Femur (tissue), 1 donor: ENCODE data around the gene SPOCK2.

ENCODE experiments used
- DNase-seq: peaks from one replicate; pipeline ENCODE4 v3.0.0-alpha.2; 2017

The SPOCK2 gene

DNA sequence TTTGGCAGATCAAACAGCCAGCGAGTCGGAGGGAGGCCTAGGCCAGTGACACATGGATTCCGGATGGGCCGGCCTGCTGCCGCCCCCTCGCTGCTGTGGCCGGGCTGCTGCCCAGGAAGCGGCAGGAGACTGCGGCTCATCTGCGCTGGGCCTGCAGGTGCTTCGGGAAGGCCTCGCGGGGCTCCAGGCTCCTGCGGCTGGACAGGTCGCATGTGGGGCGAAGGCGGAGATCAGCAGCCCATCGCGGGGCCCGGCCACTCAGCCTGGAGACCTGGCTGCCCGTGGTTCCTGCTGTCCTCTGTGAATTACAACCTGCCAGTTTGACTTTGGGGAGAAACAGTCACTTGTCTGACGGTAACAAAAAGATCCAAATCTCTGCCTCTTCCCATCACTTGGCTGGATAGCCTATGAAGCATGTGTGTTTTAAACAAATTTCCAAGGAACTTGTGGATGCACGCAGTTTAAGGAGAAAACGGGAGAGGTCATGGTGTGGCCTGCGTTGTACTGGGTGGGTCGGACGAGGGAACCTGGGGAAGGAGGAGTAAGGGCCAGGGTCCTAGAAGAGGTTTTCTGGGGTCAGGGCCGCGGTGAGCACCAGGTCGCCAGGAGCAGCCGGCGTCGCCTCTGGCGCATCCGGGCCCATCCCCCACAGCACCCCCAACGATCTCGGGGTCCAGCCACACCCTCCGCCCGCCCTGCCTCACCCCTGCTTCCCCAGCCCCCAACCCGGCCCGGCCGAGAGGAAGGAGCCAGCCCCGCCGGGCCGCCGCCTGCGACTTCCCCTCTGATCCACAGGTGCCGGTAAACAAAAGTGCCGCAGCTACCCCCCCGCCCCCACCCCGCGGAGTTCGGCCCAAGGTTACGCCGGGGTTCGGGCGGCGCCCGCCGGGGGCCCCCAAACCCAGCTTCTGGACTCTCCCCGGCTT lies 1.6 kb downstream of the SPOCK2 start:
- no peak for DNase-seq

DNA sequence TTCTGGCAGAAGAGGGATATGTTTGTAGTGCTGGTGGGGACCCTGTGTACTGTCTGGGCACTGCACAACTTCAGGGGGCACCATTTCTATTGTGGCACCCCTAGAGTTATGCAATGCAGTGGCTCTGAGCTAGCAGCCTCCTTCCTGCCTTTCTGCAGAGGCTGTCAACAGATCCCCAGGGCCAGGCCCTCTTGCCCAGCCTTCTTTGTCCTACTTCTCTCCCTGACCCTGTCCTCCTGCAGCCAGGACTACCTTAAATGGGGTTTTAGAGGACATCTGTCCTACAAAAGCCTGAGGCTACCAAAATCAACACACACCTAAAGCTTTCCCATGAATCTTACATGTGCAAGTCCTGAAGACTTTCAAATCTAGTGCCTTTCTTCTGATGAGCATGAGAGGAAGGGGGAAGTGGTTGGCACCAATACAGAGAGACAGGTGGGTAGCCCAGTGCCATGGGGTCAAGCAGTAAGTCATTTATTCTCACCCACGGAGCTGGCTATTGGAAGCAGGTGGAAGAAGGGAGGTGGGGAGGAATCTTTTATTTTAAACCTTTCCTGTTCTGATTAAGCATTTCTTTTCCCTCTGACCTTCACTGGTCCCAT lies 2.4 kb downstream of the SPOCK2 start:
- no peak for DNase-seq

DNA sequence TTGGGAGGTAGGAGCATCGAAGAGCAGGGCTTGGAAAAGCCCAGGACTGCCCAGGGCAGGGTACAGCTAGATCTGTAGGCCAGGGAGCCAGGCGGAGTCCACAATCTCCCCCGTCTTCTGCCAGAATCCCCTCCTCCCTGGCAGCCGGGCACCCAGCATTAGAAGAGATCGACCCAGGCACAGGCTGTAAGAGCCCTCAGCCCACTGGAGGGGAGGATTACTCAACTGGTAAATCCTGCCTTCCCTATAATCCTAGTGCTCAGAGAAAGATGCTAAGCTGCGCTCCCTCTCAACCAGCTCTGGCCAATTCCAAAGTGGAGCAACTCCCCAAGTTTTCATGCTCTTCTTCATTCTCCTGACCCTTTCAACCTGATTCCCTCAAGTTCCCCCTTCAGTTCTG lies 3.2 kb downstream of the SPOCK2 start:
- peak; percentile 8 for DNase-seq

DNA sequence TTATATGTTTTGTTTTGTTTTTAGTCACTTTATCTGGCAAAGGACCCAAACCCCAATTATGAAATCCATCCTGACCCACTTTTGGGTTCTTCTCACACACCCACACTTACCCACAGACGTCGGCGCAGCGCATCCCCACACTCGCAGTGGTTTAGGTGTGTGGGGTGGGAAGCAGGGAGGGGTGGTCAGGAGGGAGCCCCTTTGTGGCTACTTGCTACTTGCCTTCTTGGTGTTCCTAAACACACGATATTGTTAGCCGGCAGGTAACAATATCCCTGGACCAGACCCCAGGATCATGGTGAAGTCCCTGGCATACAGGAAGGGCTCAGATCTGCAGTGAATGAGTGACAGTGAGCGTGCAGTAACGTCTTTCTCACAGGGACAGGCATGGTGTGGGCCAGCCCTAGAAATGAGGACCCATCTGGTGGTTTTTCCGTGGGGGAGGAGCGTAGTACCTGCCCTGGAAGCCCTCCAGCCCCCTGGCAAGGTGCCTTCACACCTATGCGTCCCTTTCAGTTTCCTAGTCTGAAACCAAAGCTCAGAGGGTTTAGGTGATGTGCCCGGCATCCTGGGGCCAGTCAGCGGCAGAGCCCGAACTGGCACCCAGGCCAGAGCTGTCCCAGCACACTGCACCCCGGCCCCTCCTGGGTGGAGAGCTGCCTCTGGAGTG lies 4.4 kb downstream of the SPOCK2 start:
- no peak for DNase-seq

DNA sequence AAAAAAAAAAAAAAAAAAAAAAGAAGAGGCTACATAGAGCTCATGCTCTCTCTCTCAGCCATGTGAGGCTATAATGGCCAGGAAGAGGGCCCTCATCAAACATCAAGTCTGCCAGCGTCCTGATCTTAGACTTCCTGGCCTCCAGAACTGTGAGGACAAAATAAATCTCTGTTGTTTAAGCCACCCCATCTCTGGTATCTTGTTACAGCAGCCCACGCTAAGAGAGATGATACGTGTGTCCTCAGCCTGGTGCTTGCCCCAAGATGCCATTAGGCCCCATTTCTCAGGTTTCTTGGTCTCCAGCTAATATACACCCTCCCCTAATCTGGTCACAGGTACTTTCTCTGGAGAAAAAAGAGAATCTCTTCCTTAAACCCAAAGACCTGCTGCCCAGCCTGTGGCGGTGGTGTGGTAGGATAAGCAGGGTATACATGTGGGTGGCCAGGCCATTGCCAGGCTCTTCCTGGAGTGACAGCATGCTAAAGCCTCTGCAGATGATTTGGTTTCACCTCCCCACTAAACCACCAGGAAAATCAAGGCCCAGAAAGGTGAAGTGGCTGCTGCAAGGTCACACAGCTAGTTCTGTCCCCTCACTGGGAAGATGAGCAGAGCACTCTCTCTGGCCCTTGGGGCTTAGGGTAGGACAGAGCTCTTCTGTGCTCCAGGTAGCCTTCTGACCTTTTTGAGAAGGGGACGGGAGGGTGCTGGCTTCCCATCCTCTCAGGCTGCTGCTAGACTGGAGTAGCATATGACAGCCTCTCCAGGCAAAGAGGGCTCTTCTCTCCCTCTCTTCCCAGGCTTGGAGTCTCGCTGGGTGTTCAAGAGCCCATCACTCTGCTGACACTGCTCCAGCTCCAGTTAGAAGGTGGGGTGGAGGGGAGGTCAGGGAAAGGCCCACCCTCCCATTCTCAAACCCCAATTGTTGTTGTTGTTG lies 5.2 kb downstream of the SPOCK2 start:
- no peak for DNase-seq

DNA sequence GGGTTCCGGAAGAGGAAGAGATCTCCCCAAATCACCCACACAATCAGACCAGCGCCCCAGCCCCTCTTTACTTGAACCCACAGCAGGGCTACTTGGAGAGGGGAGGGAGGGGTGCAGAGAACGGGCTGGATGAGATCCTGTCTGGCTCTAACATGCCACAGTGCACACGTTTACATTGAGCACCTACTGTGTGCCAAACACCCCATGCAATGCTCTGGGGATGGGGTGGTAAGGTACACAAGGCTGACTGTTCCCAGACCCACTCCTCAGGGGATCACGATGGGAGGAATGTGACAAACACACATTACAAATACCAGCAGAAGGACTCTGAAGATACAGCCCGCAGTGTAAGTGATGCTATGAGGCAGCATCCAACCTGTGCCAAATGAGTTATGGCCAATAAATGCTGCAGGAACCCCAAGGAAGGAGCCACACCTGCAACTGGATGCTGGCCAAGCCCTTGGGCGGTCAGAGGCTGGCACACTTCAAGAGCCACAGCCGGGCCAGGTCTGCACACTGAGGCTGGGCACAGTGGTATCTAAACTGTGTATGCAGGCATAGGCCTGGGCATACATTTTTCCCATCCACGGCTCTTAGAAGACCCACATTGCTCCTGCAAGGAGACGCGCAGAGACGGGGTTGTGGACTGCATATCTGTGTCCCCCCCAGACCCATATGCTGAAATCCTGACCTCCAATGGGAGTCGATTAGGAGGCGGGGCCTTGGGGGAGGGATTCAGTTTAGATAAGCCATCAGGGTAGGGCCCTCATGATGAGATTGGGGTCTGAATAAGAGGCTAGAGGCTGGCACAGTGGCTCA lies 6.4 kb downstream of the SPOCK2 start:
- DNase-seq = no peak

DNA sequence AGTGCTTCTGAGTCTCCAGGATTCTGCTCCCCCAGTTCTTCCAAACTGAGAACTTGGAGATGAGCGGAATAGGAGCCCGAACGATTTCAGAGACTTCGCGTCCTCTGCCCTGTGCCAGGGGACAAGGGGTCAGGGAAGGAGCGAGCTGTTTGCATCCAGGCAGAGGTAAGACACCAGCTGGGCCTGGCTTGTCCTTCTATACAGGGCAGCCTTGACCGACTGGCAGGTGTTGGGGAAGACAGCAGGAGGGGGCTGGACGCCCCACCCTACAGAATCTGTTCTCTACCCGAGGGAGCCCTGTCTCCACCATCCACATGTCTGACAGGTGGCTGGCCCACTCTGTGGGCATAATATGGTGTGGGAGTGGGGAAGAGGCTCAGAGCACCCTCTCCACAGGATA lies 7.1 kb downstream of the SPOCK2 start:
- DNase-seq = no peak

DNA sequence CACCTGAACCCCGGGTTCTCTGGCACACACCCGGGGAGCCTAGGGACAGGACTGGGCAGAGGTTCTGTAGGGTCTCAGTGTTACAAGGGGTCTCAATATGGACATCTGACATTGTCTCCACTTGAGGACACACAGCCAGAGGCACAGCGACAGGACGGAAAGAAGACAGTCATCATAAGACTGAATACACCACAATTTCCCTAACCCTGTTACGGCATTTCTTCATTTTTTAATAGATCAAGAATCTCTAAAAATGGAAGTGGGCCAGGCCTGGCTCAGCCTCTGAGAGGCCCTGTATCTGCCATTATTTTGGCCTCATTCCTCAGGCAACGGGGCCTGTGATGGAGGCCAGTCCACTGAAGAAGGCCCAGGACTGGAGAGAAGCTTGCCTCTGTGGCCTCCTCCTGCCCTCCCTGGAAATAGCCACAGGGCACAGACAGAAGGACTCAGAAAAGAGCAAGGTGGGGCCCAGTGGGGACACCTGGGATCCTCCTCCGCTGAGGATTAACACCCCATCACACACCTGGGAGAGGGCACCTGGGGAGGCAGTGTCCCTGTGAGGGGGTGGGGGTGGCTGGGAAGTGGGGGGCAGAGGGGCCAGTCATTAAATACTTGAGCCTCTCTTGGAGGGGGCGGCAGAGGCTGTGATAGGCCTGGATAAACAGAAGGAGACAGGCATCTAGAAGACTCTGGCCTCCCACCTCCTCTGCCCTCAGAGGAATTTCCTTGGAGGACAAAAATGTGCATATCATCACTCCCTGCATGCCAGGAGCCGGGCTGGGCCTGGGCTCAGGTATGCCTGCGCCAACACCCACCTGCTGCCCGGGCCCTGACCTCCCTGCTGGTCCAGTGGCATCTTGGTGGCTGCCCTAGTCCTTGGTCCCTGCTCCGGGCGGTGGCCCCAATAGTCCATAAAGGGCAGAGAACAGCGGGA lies 8.0 kb downstream of the SPOCK2 start:
- DNase-seq = no peak

DNA sequence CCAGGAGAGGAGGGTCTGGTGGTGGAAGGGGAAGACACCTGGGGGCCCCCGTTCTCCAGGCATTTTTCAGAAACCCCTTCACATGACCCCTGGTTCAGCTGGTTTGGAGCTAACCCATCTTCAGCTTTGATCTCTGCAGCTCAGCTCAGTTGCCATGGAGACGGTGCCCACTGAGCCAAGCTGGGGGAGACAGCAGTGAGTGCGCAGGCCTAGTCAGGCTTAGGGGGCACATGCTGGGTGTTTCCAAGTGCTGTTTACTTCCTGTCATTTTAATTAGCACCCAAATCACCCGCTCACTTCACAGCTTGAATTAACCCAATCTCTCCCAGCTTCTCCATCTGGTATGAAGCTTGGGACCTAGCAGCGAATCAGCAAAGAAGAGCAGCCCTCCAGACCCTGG lies 9.0 kb downstream of the SPOCK2 start:
- DNase-seq = no peak

DNA sequence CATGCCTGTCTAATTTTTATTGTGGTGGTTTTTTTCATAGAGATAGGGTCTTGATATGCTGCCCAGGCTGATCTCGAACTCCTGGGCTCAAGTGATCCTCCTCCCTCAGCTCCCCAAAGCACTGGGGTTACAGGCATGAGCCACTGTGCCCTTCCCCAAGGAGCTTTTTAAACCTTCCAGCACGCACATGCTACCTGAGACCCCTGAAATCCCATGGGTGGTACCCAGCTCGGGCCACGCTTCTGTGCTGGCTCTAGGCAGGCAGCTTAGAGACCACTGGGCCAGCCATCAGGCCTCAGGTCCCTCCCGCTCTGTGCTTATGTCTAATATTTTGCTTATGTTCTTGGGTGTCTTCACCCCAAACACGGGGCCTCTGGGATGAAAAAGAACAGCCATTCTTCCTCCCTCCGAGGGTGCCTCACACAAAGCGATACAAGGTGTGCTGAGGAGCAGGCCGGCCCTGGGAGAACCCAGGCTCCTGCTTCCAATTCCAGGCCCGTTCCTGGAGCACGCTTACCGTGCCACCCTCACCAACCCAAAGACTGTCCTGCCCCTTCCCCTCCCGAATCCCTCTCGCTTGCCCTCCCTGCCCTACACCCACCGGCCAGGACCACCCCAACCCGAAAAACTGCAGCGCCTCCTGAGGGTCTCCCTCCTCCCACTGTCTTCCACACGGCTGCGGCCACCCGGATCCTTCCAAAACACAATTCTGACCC lies 10.9 kb downstream of the SPOCK2 start:
- DNase-seq = no peak

DNA sequence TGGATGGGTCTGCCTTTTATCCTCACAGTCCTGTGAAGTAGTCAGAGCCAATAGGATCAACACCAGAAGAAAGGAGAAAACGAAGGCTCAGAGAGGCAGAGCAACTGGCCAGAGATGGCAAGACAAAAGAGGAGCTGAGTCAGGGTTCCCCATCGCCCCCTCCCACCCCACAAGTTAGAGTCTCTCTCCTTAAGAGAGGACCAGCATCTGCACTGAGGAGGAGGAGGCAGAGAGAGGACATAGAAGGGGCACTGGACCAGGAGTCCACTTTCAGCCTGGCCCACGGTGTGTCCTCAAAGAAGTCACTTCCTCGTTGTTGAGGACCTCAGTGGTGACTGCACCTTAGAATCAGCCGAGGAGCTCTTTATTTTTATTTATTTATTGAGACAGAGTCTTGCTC lies 11.6 kb downstream of the SPOCK2 start:
- no peak for DNase-seq

DNA sequence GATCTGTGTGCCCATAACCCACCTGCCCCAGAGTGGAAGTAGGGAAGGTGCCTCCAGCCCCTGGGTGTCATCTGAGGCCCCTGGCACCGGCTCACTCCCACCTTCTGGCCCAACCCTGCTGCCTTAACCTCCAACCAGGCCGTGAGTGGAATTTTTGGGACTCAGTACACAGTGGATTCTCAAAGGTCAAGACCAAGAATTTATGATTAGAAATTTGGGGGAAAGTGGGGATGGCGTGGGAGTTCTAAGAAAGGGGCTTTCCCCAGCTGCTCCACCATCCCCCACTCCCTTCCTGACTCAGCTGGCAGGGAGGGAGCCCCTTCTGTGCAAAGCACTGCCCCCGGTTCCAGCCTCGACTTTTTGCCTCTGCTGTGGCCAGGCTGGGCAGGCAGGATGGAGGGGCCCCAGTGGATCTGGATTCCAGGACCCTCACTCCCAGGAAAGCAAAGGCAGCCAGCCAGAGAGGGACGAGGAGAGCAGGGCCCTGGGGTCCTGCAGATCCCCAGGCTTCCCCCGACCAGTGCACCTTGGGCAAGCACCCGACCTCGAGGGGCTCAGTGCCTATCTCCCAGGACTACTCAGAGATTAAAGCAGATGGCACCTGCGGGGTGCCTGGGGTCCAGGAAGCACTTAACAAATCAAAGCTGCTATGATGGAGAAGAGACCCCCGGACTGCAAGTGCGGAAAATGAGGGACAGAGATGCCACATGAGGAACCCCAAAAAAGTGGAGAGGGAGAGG lies 12.8 kb downstream of the SPOCK2 start:
- no peak for DNase-seq

DNA sequence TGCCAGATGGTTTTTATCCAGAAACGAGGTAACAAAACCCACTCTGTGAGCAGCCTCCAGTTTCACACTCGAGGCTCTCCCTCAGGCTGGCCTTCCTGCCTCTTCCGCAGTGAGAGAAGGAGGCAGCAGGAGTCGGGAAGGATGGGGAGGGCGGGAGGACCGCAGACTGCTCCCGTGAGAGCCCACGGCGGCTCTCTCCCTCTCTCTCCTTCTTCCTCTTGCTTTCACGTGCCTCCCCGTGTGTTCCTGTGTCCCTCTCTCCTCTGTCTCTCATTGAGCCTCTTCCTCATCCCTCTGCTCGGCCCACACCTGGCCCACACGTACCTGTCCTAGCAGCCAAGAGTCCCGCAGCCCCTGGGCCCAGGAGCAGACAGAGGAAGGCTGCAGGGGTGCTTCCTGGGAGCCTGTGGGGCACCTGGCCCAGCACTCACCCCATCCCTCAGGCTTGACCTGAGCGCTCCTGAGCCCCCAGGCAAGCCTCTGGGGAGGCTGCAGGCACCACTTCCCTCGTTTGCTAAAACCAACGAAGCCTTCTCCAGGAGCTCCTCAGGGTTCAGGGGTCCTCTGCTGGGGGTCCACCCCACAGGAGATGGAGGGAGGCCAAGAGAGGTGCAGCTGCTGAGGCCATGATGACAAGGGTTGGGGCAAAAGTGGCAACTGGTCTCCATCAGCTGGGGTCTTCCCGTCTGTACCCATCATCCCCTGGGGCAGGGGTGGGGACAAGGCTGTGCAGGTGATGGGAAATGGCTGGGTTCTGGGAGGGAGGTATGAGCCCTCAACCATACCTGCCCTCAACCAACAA lies 13.6 kb downstream of the SPOCK2 start:
- no peak for DNase-seq

DNA sequence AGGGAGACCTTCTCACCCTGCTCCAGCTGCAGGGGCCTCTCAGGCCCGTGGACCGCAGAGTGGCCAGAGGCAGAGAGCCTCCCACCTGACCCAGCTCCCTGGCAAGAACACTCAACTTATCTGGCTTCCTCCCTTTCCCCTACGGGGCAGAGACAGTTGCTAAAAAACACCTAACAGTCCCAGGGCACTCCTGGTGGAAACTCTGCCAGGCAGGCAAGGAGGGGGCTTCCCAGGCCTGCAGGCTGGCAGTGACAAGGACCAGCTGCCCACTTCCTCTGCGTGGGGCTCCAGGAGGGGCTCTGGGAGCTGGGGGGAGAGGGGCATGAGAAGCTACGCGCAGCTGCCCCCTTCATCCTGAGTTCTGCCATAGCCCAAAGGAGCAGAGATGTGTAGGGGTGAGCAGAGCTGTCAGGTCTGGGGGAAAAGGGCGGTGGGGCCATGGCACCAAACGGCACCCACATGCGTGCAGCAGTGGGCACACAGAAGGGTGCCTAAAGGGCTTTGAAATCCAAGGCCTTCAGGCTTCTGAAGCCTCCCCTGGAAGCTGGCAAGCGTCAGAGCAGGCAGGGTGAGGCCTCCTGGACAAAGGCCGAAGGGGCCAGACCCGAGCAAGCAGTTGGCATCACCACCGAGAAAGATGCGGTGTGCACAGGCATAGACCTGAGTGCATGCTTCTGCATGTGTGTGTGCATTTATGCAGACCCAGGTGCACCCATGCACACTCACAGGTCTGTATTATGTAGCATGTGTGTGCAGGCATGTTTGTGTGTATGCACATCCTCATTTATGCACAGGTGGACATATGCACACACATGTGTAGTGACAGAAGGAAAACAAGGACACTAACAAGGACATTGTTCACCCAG lies 14.4 kb downstream of the SPOCK2 start:
- DNase-seq = no peak

DNA sequence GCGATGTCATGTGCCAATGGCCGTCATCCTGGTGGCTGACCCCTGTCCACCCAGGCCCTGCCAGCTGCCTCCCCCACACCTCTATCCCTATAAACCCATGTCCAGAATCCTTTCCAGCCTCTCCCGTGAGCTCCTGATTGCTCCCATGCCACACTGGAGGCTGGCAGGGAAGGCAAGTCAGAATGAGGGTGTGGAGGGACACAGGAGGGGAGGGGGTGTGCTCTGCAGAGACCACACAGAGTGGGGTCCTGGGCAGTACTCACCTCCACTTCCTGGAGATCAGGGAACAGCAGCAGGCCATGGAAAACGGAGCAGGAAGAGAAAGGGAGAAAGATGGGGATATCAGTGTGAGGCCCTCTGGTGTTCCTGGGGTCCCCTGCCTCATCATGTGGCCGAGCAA lies 15.7 kb downstream of the SPOCK2 start:
- no peak for DNase-seq

DNA sequence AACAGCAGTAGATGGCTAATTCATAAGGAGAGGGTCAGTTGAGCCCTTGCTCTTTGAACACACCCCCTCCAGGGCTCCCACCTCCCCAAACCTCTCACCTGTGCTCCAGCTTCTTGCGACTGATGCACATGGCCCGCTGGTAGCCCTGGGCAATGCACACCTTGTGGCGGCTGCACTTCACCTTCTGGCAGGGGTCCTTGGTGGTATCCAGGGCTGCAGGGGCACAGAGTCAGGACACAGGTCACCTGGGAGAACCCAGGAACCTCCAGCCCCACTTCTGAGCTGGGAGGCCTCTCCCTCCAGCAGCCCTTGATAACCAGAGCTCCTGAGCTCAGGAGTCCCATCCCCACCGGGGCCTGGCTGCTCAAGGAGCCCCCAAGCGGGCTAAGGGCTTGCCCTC lies 16.3 kb downstream of the SPOCK2 start:
- no peak for DNase-seq

DNA sequence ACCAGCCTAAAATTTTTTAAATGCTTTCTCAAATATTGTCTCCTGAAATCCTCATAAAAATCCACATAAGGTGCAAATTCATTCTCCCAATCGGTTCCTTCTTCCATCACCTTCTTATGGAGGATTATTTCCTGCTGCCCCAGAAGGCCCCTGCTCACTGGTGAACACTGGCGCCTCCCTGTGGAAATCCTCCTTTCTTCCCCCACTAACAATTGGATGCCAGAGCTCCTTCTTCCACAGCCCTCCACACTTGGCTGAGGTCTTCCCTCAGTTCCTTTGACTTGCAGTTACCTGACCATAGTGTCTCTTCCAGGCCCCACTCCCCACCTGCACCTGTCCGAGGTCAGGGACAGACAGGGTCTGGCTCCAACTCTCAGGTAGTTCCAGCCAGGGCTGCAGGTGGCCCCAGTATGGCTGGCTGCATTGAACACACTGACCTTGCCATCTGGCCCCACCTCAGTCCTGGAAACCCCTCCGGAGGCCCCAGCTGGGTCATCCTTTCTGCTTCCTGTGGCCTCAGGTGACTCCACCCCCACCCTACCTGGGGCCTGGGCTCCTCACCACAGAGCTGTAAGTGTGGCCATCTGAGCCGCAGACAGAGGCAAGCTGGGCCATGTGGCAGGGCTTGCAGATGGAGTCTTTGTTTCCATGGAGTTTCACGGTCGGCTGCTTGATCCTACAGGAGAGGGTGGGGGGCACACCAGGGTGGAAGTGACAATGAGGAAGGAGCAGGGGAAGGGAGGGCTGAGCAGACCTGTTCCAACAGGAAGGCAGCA lies 18.4 kb downstream of the SPOCK2 start:
- no peak for DNase-seq
